Left cardiac atrium (tissue), 4 donors: ENCODE measurements around the gene RNF149. TPM values are rescaled to one million over a fixed set of nuclear protein-coding genes. Genes with fewer than 3 reads are reported as not detected.
A peak's percentile ranks its signal among the peaks of the same experiment; 100 is the strongest.
"Not testable (repeated sequence)": the region's sequence is repeated elsewhere in the genome, so short reads cannot be mapped to it uniquely, and the experiment has no call there.

ENCODE experiments used
- ATAC-seq, 2 donors: fragments of 200-7000 bp; cut with Tn5 transposase; one replicate each; pipeline ENCODE4 v1.9.1; 2020; ENCODE audit warnings: mild to moderate bottlenecking in 2 of 2, moderate library complexity in 2 of 2
- DNase-seq: peaks from one replicate; pipeline ENCODE4 v3.0.0-alpha.2; 2020
- intact Hi-C, 2 donors: fragments of 100-400 bp; cut with DNase I; formaldehyde crosslinking; loops; one replicate each; pipeline versions ENCODE4 v1.14.1 to v1.15.1; 2022 to 2023
- total RNA-seq, 2 donors: library from RNA; stranded (reverse); fragmentation: NEBNext Ultra II Directional; extraction: Animal tissue kit (Norgen Biotek cat#: 25700); gene quantifications; one replicate each; pipeline ENCODE4 v1.2.1, GENCODE V29; 2021
- donor health status: DM: no; HTN: yes; CAD: no.
- donor health status: DM: no; HTN: yes; CAD: no; lungs with severe emphysema.
- donor health status: DM: yes; HTN: yes; CAD: no.
- donor health status: Dilated cardiomyopathy.

The RNF149 gene
- total RNA-seq, 2 donors from 2014 or later = 22.3 to 38.0 TPM

DNA sequence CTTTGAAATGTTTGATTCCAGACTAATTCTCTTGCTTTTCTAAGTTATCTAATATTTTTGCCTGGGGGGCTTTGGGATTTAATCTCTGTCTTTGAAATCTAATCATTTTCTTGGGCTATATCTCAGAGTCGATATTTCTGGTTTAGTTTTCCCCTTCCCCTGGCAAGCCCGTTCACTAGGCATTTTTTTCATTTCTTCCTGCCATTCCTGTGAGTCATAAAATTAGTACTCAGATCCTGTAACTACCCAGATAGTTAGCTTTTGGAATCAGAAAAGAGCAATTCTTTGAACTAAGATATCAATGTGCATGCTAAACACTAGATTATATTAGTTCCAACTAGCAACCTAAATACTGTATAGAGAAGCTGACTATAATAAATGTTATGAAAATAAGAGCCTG, 29.4 kb upstream of the RNF149 start:
- ATAC-seq (no peak), DNase-seq (no peak)
- intact Hi-C loops = no loop called here

DNA sequence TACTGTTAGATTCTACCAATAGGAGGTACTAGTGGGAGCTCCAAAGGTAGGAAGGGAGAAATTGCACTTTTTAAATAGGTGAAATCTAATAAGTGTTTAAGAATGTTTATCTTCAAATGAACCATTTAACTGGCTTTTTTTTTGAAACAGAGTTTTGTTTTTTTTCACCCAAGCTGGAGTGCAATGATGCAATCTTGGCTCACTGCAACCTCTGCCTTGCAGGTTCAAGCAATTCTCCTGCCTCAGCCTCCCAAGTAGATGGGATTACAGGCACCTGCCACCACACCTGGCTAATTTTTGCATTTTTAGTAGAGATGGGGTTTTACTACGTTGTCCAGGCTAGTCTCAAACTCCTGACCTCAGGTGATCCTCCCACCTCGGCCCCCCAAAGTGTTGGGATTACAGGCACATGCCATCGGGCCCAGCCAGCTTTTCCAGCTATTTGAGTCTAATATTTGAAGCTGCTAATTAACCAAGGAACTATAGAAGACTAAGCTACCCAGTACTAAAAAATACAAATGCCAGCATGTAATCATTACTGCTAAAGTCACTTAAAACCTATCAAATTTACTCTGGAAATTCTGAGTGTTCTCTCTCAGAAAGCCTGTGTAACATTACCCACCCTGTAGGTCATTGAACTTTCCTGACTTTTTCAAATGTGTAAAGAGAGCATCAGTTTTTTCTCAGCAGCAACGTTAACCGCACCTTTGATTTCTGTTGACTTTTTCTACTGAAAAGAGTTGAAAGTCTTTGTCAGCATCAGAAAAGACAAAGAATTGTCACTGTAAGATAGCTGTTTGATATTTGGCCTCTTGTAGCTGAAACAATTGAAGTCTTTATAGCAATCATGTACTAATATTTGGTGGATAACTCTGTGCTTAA, 24.6 kb upstream of the RNF149 start:
- no peak for DNase-seq
- intact Hi-C loops = no loop called here
- no peak for ATAC-seq

DNA sequence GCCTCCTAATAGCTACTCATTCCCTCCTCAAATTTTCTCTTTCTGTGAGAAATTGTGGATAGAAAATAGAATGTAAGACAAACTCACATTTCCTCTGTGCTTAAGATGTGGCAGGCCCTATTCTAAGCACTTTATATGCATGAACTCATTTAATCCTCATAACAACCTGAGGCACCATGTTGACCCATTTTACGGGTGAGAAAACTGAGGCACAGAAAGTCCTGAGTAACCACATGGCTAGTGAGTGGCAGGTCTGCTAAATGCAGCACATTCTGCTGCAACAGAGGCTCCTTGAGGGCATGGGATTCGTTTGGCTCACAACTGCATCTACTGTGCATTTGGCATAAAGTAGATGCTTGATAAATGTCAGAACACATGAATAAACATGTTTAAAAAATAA, 22.7 kb upstream of the RNF149 start:
- DNase-seq = no peak
- ATAC-seq = no peak
- intact Hi-C loops = no loop called here

DNA sequence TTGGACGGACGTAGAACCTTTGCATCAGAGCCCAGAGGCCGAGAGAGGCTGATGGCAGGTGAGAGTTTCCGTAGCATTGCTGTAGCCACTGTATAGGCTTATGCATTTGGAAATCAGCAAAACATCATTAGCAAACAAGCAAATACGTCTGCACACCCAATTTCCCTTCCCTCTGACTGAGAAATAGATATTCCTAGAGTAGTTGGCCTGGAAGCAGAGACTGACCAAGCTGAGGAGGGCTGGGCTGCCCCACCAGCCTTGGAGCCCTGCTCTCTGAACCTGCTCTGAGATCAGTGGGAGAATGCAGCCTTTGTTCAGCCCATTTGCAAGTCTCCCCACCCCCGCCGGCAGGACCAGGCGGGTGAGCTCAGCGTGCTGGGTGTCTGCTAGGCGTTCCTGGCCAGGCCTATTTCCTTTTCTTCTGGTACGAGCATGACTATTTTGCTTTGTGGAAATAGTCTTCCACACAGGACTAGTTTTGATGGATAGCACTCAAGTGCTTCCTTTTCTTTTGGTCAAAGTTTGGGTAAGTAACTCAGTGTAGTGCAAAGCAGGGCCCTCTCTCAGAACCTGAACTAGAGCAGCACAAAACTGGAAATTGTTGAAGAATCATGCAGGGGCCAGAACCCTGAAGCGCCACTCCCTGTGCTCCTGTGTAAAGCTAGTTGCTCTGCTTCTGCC, 21.9 kb upstream of the RNF149 start:
- peak; percentile 67 for DNase-seq
- peak in 1 of 2 donors; percentile 88 for ATAC-seq
- intact Hi-C loops = no loop called here

DNA sequence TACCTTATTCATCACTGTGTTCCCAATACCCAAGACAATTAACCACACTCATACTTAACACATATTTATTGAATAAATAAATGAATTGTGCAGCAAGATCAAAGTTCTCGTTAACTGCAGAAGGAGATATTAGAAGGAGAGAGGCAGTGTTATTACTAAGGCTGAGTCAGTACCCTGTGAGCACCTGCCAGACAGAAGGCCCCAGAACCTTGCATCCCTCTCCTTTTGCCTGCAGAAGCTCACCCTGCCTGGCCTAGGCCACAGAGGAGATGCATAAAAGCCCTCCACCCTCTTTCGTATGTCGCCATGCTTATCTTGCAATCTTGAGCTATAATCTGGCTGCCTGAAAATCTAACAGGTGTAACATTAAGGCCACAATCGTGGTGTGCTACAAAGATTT, 20.5 kb upstream of the RNF149 start:
- intact Hi-C loops = no loop called here
- ATAC-seq (no peak), DNase-seq (no peak)

DNA sequence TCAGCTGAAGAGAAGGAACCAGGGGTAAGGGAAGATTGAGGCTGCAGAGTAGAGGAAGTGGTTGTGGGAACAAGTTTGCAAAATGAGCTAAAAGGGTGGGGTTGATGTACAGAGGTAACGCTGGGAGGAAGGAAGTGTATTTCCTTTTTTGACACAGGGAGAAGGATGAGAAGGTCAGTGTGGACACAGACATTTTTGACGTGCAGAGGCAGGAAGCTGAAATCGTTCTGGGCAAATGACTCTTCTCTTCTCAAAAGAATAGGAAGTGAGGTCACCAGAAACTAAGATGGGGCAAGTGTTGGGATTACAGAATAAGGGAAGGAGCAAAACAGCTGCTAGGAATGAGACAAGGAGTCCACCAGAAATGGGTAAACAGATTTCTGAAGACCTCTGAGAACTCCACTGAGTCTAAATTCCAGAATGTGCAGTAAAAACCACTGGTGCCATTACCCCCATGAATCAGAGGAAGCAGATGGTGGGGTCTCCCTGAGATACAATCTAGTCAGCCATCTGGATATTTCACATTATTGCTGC, 20.0 kb upstream of the RNF149 start:
- intact Hi-C loops = no loop called here
- ATAC-seq (peak; percentile 79 to 81), DNase-seq (no peak)

DNA sequence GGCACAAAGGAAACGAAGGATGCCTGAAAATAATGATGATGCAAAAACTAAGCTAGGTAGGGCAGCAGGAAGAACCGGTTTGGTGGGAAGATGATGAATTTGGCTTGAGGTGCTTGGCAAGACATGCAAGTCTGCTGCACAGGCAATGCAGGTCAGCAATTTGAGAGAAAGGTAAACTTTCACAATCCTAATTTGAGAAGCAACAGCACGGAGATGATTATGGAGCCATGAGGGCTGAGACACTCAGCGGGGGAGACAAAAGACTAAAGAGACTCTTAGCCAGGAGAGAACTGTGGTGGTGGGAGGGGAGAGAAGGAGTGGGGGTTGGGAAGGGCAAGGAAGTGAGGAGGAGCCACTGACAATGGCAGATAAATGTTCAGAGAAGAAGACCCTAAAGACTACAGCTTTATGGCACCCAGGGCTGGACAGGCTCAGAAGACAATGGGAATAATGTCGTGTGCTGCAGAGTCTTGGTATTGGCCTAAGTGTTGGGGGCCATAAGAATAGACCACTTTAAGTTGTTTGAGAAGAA, 19.4 kb upstream of the RNF149 start:
- intact Hi-C loops = no loop called here
- no peak for ATAC-seq
- no peak for DNase-seq

DNA sequence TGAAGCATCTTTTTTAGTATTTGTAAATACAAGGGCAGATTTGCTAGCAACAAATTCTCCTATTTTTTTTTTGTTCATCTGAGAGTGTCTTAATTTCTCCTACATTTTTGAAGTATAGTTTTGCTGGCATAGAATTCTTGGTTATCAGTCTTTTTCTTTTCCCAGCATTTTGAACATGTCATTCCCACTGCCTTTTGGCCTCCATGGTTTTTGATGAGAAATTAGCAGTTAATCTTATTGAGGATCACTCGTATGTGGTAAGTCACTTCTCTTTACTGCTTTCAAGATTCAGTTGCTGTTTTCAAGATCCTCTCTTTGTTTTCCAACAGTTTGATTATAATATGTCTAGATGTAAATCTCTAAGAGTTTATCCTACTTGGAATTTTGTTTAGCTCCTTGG, 16.9 kb upstream of the RNF149 start:
- ATAC-seq (no peak), DNase-seq (no peak)
- intact Hi-C loops = no loop called here

DNA sequence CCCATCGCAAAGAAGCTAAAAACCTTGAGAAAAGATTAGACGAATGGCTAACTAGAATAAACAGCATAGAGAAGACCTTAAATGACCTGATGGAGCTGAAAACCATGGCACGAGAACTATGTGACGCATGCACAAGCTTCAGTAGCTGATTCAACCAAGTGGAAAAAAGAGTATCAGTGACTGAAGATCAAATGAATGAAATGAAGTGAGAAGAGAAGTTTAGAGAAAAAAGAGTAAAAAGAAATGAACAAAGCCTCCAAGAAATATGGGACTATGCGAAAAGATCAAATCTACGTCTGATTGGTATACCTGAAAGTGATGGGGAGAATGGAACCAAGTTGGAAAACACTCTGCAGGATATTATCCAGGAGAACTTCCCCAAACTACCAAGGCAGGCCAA, 8.1 kb upstream of the RNF149 start:
- intact Hi-C loops, ATAC-seq, DNase-seq: not testable (repeated sequence)

DNA sequence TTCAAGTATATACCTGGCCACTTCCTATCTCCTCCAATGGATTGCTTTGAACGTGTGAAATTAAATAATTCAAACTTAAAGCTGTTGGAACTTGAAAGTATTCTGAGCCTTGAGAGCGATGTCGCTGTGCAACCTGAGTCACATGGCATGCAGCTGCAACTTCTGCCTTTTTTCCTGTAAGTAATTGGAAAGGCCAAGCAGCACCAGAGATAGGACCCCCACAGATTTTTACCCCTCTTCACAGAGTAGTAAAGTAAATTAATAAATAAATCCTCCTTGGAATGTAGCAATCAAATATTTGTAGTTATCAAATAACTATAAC, 3.2 kb upstream of the RNF149 start:
- intact Hi-C loops = no loop called here
- ATAC-seq = no peak
- DNase-seq = no peak

DNA sequence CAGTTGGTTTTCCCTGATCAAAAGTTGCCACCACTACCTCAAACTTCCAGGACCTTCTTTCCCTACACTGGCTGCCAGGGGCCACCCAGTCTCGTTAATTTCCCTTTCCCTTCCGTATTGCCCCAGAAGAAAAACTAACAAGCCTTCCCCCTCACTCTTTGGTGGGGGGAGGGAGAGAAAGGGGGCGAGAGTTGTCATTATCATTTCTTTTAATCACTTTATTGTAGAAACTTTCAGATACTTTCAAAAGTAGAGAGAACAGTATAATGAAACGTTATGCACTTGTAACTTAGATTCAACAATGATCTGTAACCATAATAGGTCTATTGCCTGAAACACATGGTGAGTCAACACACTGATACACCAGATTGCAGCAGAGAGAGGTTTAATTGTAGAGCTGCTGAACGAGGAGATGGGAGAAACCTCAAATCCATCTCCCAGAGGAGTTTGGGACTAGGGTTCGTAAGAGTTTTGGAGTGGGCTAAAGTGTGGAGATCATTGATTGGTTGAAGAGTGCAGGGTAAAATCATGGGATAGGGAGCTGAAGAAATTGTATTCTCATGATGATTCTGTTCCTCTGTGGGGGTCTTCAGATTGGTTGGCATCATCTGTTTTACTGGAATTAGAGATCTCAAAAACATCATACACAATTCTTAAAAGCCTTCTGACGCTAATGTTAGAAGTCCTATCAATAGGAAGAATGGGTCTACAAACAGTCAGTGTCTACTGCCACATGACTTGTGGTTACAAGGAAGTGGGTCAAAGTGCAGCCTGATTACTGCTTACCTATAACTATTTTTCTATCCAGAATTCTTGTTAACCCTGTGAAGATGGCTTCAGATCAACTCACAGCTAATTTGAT, 2.6 kb upstream of the RNF149 start:
- ATAC-seq (no peak), DNase-seq (no peak)
- intact Hi-C loops = no loop called here

DNA sequence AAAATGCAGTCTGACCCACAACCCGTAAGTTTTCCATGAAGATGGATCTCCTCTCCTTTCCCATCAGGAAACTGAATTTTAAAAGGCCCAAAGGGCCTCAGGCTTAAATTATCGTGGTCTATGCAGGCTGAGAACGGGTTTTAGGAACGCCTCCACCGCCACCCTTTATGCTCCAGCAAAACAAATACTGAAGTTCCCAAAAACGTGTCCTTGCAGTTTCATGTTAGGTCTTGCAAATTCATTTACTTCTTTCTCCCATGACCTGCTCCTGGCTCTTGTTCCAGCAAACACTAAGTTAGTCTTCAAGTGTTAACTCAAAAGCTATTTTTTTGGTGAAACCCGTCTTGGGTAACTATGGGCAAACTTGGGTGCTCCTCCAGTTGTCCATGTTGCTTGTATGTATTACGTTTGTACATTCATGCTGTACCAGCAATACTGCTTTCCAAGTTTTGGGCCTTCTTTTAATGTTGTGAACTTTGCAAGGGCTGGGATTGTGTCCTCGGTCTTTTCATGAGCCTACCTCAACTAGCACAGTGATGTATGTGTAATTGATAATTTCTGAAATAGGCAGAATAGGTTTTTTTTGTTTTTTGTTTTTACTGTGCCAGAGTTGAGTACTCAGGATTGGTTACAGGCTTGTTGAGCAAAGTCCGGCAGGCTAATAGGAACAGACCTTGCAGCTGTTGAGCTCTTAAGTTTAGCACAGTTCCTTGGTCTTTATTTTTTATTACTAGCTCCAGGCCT, 1.8 kb upstream of the RNF149 start:
- ATAC-seq (no peak), DNase-seq (no peak)
- intact Hi-C loops = no loop called here

DNA sequence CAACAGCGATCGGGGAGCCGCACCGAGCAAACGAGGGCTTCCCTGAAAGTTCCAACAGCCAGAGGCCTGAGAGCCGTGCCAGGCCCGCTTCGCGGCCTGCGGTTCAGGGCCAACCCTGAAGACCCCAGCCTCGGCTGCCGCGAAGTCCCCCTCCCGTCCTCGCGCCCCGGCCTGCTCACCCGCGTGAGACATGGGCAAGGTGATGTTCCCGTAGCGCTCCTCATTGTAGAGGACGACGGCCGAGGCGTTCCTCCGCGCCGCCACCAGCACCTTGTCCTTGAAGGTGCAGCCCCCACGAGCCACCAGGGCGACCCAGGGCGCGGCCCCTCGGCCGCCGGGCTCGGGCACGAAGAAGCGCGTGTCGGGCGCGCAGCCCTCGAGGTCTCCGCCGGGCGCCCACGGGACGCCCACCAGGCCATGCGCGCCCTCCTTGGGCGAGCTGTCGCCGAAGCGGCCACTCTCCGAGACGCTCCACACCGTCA, 510 bp downstream of the RNF149 start:
- intact Hi-C loops = no loop called here
- ATAC-seq = peak; percentile 17

DNA sequence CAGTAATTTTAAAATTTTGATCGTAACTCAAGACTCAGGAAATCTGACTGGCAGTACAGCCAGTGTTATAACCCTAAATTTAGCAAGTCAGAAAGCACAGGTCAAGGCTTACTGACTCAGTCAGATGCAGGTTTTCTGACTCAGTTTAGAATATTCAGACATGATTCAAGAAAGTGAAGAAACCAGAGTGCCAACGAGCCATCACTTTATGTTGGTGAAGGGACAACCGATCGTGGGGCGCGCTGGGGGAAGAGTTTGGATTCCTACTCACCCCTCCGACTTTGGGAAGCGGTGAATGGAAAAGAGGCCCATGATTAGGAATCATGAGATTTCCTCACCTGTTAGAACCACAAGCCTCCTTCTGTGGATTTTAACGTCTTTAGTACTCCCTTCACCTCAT, 998 bp downstream of the RNF149 start:
- intact Hi-C loops = no loop called here
- no peak for ATAC-seq
- DNase-seq = no peak

More for the DNA sequence above, 510 bp downstream of the RNF149 start:
- DNase-seq = no peak

DNA sequence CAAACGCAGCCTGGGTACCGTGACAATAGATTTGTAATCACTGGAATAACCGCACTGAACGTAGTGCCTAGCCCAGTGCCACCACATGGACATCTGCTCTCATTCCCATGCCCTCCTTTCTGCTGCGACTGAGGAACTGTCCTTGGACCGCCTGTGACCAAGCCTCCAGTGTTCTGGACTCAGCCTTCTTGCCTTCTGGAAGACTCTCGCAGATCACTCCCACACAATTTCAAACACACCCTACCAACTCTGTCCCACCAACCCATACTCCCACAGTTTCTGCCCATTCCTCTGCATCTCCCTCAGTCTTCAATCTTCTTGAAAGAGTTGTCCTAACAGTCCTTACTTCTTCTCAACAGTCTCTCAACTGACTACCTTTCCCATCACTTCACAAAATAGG, 2.1 kb downstream of the RNF149 start:
- DNase-seq (no peak), ATAC-seq (no peak)
- intact Hi-C loops = no loop called here

DNA sequence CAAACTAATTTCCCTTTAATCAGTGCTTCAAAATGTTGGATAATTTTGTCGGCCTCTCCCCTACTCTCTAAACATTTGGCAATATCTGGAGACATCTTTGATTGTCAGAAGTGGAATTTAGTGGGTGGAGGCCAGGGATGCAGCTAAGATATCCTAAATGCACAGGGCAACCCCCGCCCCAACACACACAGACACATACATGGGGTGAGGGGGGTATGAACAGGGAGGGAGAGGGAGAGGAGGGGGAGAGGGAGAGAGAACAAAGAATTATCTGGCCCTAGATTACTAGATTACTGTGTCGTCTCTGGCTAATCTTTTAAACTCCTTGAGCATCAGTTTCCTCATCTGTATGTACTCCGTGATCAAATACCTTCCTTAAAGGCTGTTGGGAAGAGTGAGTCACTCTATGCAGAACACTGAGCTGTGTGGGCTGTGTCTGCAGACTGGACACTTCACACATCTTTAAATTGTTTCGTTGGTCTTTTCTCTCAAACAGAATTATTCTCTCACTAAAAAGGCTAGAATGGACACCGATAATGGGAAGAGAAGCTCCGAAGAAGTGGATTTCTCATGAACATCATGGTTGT, 2.9 kb downstream of the RNF149 start:
- DNase-seq = no peak
- intact Hi-C loops = no loop called here
- peak in 1 of 2 donors; percentile 30 for ATAC-seq

DNA sequence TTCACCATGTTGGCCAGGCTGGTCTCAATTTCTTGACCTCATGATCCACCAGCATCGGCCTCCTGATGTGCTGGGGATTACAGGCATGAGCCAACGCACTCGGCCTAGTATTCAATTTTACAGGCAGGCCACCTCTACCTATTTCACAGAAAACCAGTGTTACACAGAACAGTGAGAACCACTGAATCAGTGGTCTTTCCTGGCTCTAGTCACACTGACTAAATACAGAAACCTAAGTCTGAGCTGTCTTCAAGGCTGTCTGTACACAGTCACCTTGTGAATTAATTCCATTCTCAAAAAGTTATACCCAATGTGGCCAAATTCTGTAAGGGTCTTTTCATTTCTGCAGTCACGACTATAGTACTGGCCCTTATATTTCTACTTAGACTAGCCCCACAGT, 3.5 kb downstream of the RNF149 start:
- no peak for ATAC-seq
- intact Hi-C loops = no loop called here
- no peak for DNase-seq

DNA sequence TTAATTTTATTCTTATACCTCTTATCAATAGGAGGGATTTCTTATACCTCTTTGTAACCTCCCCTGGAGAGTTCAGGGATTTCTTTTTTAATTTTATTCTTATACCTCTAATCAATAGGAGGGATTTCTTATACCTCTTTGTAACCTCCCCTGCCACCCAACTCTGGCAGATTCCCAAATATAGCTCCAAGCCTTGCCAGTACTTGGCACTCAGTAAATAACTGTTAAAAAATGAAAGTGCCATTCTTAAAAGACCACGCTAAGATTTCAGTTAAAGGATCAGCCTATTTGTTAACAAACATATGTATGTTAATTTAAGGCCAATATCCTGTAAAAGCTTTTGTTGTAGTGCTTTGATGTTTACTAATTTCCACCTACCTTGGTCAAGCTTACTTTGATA, 4.8 kb downstream of the RNF149 start:
- DNase-seq (no peak), ATAC-seq (no peak)
- intact Hi-C loops = no loop called here
